HepG2 (cell line): ENCODE results near the gene CYBC1. TPM values are rescaled to one million over a fixed set of nuclear protein-coding genes. Genes with fewer than 3 reads are reported as not detected.
A peak's percentile ranks its signal among the peaks of the same experiment; 100 is the strongest.

Experiments
- AKNA ChIP-seq: sonication (generic); formaldehyde crosslinking; IDR thresholded peaks from 2 replicates; pipeline ENCODE4 v1.4.0; 2020; ENCODE audit warnings: missing genetic modification reagents, borderline replicate concordance
- ARID3A ChIP-seq: IDR thresholded peaks from 2 replicates; pipeline ENCODE4 v1.6.1; 2012; ENCODE audit warnings: low read depth, low read length, improper control_type of control experiment
- CEBPG ChIP-seq: IDR thresholded peaks from 2 replicates; pipeline ENCODE4 v1.6.1; 2016
- GPBP1L1 ChIP-seq: sonication (generic); formaldehyde crosslinking; IDR thresholded peaks from 2 replicates; pipeline ENCODE4 v1.5.0; 2020; ENCODE audit warnings: mild to moderate bottlenecking, missing genetic modification reagents
- HINFP ChIP-seq: sonication (generic); formaldehyde crosslinking; IDR thresholded peaks from 2 replicates; pipeline ENCODE4 v1.4.0; 2020; ENCODE audit warnings: low read depth, mild to moderate bottlenecking, missing genetic modification reagents
- HNRNPH1 ChIP-seq: fragments of 200-400 bp; formaldehyde crosslinking; optimal IDR thresholded peaks from 2 replicates; pipeline ENCODE3; 2017; ENCODE audit warnings: mild to moderate bottlenecking, low read depth, low read length
- HNRNPUL1 ChIP-seq: fragments of 200-400 bp; formaldehyde crosslinking; IDR thresholded peaks from 2 replicates; pipeline ENCODE4 v1.6.1; 2017; ENCODE audit warnings: low read depth, mild to moderate bottlenecking, low read length, moderate library complexity
- JUNB ChIP-seq: sonication (generic); formaldehyde crosslinking; IDR thresholded peaks from 2 replicates; pipeline ENCODE4 v1.8.0; 2022; ENCODE audit warnings: missing genetic modification reagents, mild to moderate bottlenecking, borderline replicate concordance
- ONECUT2 ChIP-seq: sonication (generic); formaldehyde crosslinking; IDR thresholded peaks from 2 replicates; pipeline ENCODE4 v1.4.0; 2020; ENCODE audit warnings: missing genetic modification reagents
- TEAD2 ChIP-seq: sonication (generic); formaldehyde crosslinking; IDR thresholded peaks from 2 replicates; pipeline ENCODE4 v1.9.0; 2021; ENCODE audit warnings: missing genetic modification reagents
- ZBTB7A ChIP-seq: sonication (generic); formaldehyde crosslinking; IDR thresholded peaks from 2 replicates; pipeline ENCODE4 v1.8.0; 2022; ENCODE audit warnings: mild to moderate bottlenecking, missing genetic modification reagents
- ZNF333 ChIP-seq: sonication (generic); formaldehyde crosslinking; IDR thresholded peaks from 2 replicates; pipeline ENCODE4 v1.4.0; 2020; ENCODE audit warnings: mild to moderate bottlenecking, missing genetic modification reagents, borderline replicate concordance
- ZNF639 ChIP-seq: conservative IDR thresholded peaks from 2 replicates; pipeline ENCODE4 v1.6.1; 2018; ENCODE audit warnings: missing genetic modification reagents
- ZNF713 ChIP-seq: sonication (generic); formaldehyde crosslinking; IDR thresholded peaks from 2 replicates; pipeline ENCODE4 v1.4.0; 2020; ENCODE audit warnings: mild to moderate bottlenecking, missing genetic modification reagents
- ZUFSP ChIP-seq: sonication (generic); formaldehyde crosslinking; IDR thresholded peaks from 2 replicates; pipeline ENCODE4 v1.9.0; 2021; ENCODE audit warnings: missing genetic modification reagents, mild to moderate bottlenecking, borderline replicate concordance
- polyA plus RNA-seq, 8 experiments: library from polyadenylated mRNA; depleted of rRNA in 3 of 8; stranded (reverse) in 7 of 8; unstranded in 1 of 8; fragments of >200 nt; fragmentation: Illumina TruSeq in 4 of 8; extraction: Trizol in 4 of 8; gene quantifications; 2 replicates each; pipeline versions ENCODE4 v1.2.1 to v1.2.3, GENCODE V29; 2011 to 2016; ENCODE audit warnings: low read depth in 4 of 8, missing spikeins in 1 of 8, mixed read lengths in 1 of 8; ENCODE audit not compliant: insufficient read depth in 1 of 8
- total RNA-seq, 5 experiments: library from RNA; depleted of rRNA; stranded (reverse); fragments of >200 nt; fragmentation: Illumina TruSeq; extraction: Trizol; gene quantifications; 2 replicates each; pipeline ENCODE4 v1.2.3, GENCODE V29; 2016; ENCODE audit warnings: low read depth in 1 of 5

CYBC1 gene
- total and polyA plus RNA-seq, 2 of the 13 experiments (the other 11 are each of a cell fraction or from before 2014, with no cell fraction given): 43.4 to 44.1 TPM

GRCh38 chr17:82412535-82413520 lies 37.7 kb downstream of the CYBC1 start (continued):
- no peak for TF ChIP-seq ARID3A
- TF ChIP-seq ZNF713: no peak
- no peak for TF ChIP-seq GPBP1L1 (CRISPR knock-in tag)
- TF ChIP-seq HNRNPH1: no peak
- no peak for TF ChIP-seq CEBPG (CRISPR knock-in tag)
- no peak for TF ChIP-seq TEAD2 (CRISPR knock-in tag)
- no peak for TF ChIP-seq AKNA (CRISPR knock-in tag)
- no peak for TF ChIP-seq JUNB (CRISPR knock-in tag)
- no peak for TF ChIP-seq HINFP
- TF ChIP-seq ZNF333: no peak
- no peak for TF ChIP-seq ZNF639 (CRISPR knock-in tag)
- no peak for TF ChIP-seq ZUFSP (CRISPR knock-in tag)
- peak; percentile 50; the same call in 1 of the 2 replicates for TF ChIP-seq ZBTB7A (CRISPR knock-in tag)
- TF ChIP-seq ONECUT2: no peak
- TF ChIP-seq HNRNPUL1: no peak
